Esophagus squamous epithelium (tissue), 4 donors: Measurements from ENCODE around the gene FKBP10.

ENCODE experiments used
- CTCF ChIP-seq, 6 experiments: fragments of 450-650 bp in 4 of 6; fragments of 200-600 bp in 2 of 6; sonication (generic) in 2 of 6; IDR thresholded peaks; one replicate each; pipeline ENCODE4 v1.5.1; 2016 to 2019; ENCODE audit warnings: antibody characterized with exemption in 6 of 6, mild to moderate bottlenecking in 4 of 6, moderate library complexity in 4 of 6
- POLR2A ChIP-seq, 4 donors: fragments of 450-650 bp; IDR thresholded peaks; one replicate each; pipeline ENCODE4 v1.6.1; 2017; ENCODE audit warnings: antibody characterized with exemption in 4 of 4, mild to moderate bottlenecking in 4 of 4, moderate library complexity in 3 of 4

- TF ChIP-seq CTCF (IDR thresholded peaks at IDR 0.05) (no peak), POLR2A (IDR thresholded peaks at IDR 0.05) (no peak)
Observed at GRCh38 chr17:41781404-41782110, 31.2 kb upstream of the FKBP10 start.
